ENCODE data around the gene TTC16.

TTC16 gene

GRCh38 chr9:127715470-127716337 is at the start of gene TTC16, which contains the start of gene PTRH1:
Gene TTC16, plus strand, starts transcription at chr9:127716079. Its CDS starts 67 bp downstream, at chr9:127716146.
Gene PTRH1, minus strand, starts transcription at chr9:127715663. Its CDS starts 24 bp downstream, at chr9:127715639.
- peak; percentile 85 for DNase-seq

GRCh38 chr9:127667127-127667844 is 48.6 kb upstream of the TTC16 start:
- no peak for DNase-seq

- no peak for DNase-seq
Observed at GRCh38 chr9:127667906-127668305, 48.0 kb upstream of the TTC16 start.

- DNase-seq: no peak
Observed at GRCh38 chr9:127673234-127673633, 42.6 kb upstream of the TTC16 start.

GRCh38 chr9:127676638-127677037 is 39.2 kb upstream of the TTC16 start:
- no peak for DNase-seq

- DNase-seq: no peak
Observed at GRCh38 chr9:127679506-127679905, 36.4 kb upstream of the TTC16 start.

GRCh38 chr9:127680226-127680625 is 35.7 kb upstream of the TTC16 start:
- DNase-seq: no peak

GRCh38 chr9:127680846-127681245 is 35.0 kb upstream of the TTC16 start:
- DNase-seq: no peak

- no peak for DNase-seq
Observed at GRCh38 chr9:127682351-127683136, 33.3 kb upstream of the TTC16 start.

- DNase-seq: no peak
Observed at GRCh38 chr9:127683723-127684122, 32.2 kb upstream of the TTC16 start.

- no peak for DNase-seq
Observed at GRCh38 chr9:127684576-127684975, 31.3 kb upstream of the TTC16 start.

- DNase-seq: no peak
Observed at GRCh38 chr9:127686461-127687393, 29.2 kb upstream of the TTC16 start.

- no peak for DNase-seq
Observed at GRCh38 chr9:127689329-127690000, 26.4 kb upstream of the TTC16 start.

GRCh38 chr9:127690735-127691134 is 25.1 kb upstream of the TTC16 start:
- DNase-seq: no peak

GRCh38 chr9:127692071-127692470 is 23.8 kb upstream of the TTC16 start:
- no peak for DNase-seq

GRCh38 chr9:127693143-127693542 is 22.7 kb upstream of the TTC16 start:
- DNase-seq: no peak

- DNase-seq: no peak
Observed at GRCh38 chr9:127693697-127694096, 22.2 kb upstream of the TTC16 start.

GRCh38 chr9:127694890-127695720 is 20.8 kb upstream of the TTC16 start:
- DNase-seq: no peak

GRCh38 chr9:127697575-127697974 is 18.3 kb upstream of the TTC16 start:
- DNase-seq: no peak

- no peak for DNase-seq
Observed at GRCh38 chr9:127698386-127698785, 17.5 kb upstream of the TTC16 start.

Measured in NCI-H1048 (cell line).